AG09319 (cell line): ENCODE results near the gene UBN2.

Experiments used
- DNase-seq: peaks from one replicate; pipeline ENCODE4 v3.0.0-alpha.2; 2010; ENCODE audit warnings: low read depth; ENCODE audit errors: extremely low read depth
- TF ChIP-seq, protein P1 (sequence below): IDR thresholded peaks from 2 replicates; pipeline ENCODE4 v1.5.1; 2011; ENCODE audit warnings: low read depth, mild to moderate bottlenecking, inconsistent platforms, low read length, moderate library complexity

The UBN2 gene

GRCh38 chr7:139230774-139231512 is at the start of gene UBN2:
UBN2 (plus strand) TSS chr7:139231237; CDS start chr7:139231485, 248 bp downstream.
- DNase-seq, result peak; percentile 91
- TF ChIP-seq, protein P1, sequence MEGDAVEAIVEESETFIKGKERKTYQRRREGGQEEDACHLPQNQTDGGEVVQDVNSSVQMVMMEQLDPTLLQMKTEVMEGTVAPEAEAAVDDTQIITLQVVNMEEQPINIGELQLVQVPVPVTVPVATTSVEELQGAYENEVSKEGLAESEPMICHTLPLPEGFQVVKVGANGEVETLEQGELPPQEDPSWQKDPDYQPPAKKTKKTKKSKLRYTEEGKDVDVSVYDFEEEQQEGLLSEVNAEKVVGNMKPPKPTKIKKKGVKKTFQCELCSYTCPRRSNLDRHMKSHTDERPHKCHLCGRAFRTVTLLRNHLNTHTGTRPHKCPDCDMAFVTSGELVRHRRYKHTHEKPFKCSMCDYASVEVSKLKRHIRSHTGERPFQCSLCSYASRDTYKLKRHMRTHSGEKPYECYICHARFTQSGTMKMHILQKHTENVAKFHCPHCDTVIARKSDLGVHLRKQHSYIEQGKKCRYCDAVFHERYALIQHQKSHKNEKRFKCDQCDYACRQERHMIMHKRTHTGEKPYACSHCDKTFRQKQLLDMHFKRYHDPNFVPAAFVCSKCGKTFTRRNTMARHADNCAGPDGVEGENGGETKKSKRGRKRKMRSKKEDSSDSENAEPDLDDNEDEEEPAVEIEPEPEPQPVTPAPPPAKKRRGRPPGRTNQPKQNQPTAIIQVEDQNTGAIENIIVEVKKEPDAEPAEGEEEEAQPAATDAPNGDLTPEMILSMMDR, result no peak

- no peak for DNase-seq
Observed at GRCh38 chr7:139181404-139181803, 49.6 kb upstream of the UBN2 start.

GRCh38 chr7:139182363-139182762 is 48.7 kb upstream of the UBN2 start:
- TF ChIP-seq, protein P1, result no peak
- no peak for DNase-seq

More at GRCh38 chr7:139181404-139181803, 49.6 kb upstream of the UBN2 start:
- TF ChIP-seq, protein P1, result no peak

GRCh38 chr7:139183251-139183650 is 47.8 kb upstream of the UBN2 start:
- TF ChIP-seq, protein P1, result no peak
- no peak for DNase-seq

DNA sequence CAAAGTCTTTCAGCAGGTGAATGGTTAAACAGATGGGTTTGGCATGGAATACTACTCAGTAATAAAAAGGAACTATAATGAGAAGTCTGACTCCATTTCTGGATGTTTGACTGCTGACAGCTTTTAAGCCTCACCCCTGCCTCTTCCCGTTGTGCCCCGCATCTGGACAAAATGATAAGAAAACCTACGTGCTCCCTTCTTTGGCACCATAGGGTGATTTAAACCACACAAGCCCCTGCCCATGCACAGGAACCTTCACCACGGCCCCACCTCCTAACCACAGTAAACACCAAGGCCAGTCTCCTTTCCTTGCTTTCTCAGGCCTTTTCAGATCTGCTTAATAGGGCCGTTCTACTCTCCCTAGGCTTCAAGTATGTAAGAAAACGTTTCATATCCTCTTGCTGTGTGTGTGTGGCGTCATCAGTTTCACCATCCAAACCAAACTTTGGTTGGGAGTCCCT is 47.1 kb upstream of the UBN2 start:
- DNase-seq, result no peak
- TF ChIP-seq, protein P1, result no peak

DNA sequence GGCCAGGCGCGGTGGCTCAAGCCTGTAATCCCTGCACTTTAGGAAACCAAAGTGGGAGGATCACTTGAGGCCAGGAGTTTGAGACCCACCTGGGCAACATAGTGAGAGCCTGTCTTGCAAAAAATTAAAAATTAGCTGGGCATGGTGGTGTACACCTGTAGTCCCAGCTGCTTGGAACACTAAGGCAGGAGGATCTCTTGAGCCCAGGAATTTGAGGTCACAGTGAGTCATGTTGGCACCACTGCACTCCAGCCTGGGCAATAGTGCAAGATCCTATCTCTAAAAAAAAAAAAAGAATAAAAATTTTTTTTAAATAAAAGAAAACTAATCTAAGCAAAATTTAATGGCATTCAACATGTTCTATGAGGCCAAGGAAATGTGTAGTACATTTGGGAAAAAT is 44.9 kb upstream of the UBN2 start:
- no peak for DNase-seq
- TF ChIP-seq, protein P1, result no peak

DNA sequence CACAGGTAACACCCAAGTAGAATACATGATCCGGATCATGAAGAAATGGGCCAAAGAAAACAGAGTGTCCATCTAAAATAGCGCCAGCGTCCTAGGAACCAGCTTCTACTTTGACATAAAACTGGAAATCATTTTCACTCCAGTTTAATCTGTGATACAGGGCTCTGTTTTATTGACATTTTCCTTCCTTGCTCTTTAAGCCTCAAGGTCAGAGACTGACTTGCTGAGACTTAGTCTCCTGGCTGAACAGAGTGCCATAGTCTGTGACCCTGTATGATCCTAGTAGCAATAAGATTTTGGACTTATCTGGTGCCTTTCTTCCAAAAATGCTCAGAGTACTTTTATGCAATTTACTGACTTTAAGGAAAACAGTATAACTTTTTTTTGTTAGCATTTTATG is 41.7 kb upstream of the UBN2 start:
- no peak for DNase-seq
- TF ChIP-seq, protein P1, result no peak
